ENCODE measurements around the gene DRC7.

GRCh38 chr16:57735755-57736418 lies 41.3 kb downstream of the DRC7 start, which contains the start of gene KATNB1:
- TF ChIP-seq CTCF (IDR thresholded peaks at IDR 0.05) (no peak), POLR2A (IDR thresholded peaks at IDR 0.05) (no peak)
